Tibial nerve (tissue), 4 donors: ENCODE measurements around the gene SKIL.

Experiments
- CTCF ChIP-seq, 5 experiments: fragments of 200-600 bp in 3 of 5; fragments of 450-650 bp in 2 of 5; sonication (generic) in 3 of 5; IDR thresholded peaks; one replicate each; pipeline ENCODE4 v1.5.1; 2016 to 2019; ENCODE audit warnings: antibody characterized with exemption in 5 of 5, mild to moderate bottlenecking in 3 of 5, moderate library complexity in 2 of 5
- EP300 ChIP-seq, 2 donors: sonication (generic); formaldehyde crosslinking; IDR thresholded peaks; one replicate each; pipeline ENCODE4 v1.6.1; 2017; ENCODE audit warnings: antibody characterized with exemption in 2 of 2, mild to moderate bottlenecking in 1 of 2
- POLR2A ChIP-seq, 2 donors: fragments of 450-650 bp; IDR thresholded peaks; one replicate each; pipeline ENCODE4 v1.6.1; 2017; ENCODE audit warnings: antibody characterized with exemption in 2 of 2, mild to moderate bottlenecking in 2 of 2, moderate library complexity in 2 of 2

GRCh38 chr3:170354760-170355159 is 2.8 kb upstream of the SKIL start:
- TF ChIP-seq CTCF (IDR thresholded peaks at IDR 0.05) = no peak
- no peak for TF ChIP-seq POLR2A (IDR thresholded peaks at IDR 0.05)
- TF ChIP-seq EP300 (IDR thresholded peaks at IDR 0.05) = no peak
